Right renal cortex interstitium (tissue), 3 donors: ENCODE data around the gene CORO2A. TPM values are rescaled to one million over a fixed set of nuclear protein-coding genes. Genes with fewer than 3 reads are reported as not detected.

ENCODE experiments used
- DNase-seq, 3 donors: peaks; one replicate each; pipeline ENCODE4 v3.0.0-alpha.2; 2013; ENCODE audit warnings: low read depth in 3 of 3, low spot score in 2 of 3
- polyA plus RNA-seq, 3 donors: library from polyadenylated mRNA; unstranded; fragments of 120-200 nt; gene quantifications; one replicate each; pipeline ENCODE4 v1.2.1, GENCODE V29; 2013; ENCODE audit not compliant: insufficient read length in 3 of 3

CORO2A gene
- polyA plus RNA-seq, 3 donors = 1.7 to 2.9 (median 2.1) TPM

DNA sequence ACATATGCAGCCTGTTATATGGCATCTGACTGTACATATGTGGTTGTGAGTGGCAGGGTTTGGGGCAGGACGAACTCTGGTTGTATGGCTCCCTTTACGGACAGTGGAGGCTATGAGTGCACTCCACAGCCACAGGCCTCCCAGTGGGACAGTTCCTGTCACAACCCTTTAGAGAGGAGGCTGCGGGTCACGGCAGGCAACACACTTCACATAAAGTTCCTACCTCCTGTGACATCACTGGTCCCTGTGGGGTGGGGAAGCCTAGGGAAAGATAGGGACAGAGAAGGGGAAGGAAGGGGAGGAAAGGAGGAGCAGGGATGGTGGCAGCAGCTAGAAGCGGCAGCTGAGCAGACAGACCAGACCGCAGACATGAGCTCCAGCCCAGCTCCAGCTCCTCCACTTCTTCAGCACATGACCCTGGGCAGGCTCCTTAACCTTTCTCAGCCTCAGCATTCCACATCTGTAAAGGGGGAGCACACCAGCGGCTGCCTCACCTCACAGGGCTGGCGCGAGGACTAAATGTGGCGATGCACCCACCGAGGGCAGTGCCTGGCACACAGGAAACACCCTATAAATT, 27.4 kb upstream of the CORO2A start:
- no peak for DNase-seq

DNA sequence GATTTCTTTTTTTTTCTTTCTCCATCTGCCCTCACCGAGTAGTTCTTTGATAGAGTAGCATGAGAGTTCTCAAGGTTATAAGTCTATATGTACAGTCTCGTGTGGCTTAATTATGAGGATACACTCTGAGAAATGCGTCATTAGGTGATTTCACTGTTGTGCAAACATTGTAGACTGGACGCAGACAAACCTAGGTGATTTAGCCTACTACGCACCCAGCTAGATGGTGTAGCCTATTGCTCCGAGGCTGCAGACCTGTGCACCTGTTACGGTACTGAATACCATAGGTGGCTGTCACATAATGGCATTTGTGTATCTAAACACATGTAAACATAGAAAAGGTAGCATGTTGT, 26.9 kb upstream of the CORO2A start:
- DNase-seq = no peak

DNA sequence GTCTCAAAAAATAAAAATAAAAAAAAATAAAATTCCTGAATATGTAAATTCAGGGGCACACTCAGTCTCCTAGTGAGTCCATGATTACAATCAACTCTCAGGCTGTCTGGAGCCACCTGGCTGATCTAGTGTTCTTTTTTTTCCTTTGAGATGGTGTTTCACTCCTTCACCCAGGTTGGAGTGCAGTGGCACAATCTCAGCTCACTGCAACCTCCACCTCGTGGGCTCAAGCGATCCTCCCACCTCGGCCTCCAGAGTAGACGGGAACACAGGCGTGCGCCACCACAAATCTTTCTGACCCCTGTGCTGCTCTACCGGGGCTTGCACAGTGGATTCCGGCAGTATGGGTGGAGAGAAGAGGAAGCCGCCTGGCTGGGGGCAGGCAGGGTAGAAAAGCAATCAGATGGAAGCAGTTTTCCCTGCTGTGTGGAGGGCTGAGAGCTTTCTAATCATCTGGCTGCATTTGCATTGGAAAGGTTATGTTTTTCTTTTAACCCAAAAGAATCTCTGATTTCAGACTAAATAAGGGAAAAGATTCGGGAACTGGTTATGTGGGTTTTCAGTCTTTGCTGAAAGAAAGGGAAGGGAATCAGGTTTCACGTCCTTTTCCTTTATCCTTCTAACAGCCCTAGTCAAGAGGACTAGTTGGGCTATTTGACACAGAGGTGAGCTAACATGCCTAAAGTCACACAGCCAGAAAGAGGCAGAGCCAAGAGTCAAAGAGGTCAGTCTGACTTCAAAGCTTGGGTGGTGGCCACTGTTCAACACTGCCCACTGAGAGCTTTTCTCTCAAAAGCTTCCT, 26.3 kb upstream of the CORO2A start:
- DNase-seq = no peak

DNA sequence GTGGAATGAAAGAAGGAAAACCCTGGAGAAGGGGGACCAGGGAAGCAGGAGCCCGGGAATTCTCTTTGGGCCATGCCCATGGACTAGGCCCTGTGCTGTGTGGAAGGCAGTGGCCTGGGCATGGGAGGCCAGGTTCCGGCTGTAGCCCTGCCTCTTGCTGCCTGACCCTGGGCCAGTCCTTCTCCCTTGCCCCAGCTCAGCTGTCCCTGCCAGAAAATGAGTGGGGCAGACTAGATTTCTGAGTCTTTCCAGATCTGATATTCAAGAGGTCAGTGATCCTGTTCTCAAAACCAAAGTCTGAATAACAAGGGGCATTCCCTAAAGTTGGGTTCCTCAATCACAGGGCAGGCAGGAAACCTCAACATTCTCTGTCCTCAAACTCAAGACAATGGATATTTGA, 24.8 kb upstream of the CORO2A start:
- no peak for DNase-seq

DNA sequence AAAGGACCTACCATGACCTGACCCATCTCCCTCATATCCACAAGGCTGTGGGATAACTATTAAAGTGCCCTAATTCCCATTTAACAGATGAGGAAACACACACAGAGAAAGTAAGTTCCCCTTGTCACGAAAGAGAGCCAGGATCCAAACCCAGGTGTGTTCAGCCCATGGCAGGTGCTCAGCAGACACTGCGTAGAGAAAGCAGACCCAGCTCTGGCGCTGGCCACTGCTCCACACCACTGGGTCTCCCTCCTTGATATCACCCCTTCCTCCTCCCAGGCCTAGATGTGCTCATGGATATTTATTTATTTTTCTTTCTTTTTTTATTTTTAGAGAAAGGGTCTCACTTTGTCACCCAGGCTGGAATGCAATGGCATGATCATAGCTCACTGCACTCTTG, 24.0 kb upstream of the CORO2A start:
- no peak for DNase-seq

DNA sequence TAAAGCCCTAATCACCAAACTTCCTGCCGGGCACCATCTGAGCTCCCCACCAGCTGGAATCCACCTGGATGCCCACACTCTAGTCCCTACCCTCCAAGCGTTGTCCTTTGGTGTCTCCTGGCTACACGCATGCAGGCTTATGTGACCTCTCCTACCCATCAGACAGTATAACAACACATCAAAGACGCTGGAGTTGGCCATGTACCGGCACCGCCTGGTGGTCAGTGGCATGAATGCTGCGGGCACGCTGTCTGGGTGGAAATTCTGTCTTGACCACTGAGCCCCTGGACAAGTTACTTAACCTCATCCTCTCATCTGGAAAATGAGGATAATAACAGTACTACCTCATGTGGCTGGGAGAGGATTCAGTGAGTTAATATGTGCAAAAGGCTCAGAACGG, 23.4 kb upstream of the CORO2A start:
- DNase-seq = no peak

DNA sequence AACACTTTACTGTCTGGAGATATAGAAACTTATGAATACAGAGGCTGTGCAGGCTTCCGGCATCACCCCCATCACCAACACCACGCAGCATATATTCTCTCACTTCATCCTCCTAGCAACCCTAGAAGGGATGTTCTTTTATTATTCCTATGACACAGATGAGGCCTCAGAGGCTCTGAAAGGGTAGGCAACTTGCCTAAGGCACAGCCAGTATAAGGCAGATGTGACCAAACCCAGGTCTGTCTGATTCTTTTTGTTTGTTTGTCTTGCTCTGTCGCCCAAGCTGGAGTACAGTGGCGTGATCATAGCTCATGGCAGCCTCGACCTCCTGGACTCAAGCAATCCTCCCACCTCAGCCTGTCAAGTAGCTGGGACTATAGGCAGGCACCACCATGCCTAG, 22.8 kb upstream of the CORO2A start:
- no peak for DNase-seq

DNA sequence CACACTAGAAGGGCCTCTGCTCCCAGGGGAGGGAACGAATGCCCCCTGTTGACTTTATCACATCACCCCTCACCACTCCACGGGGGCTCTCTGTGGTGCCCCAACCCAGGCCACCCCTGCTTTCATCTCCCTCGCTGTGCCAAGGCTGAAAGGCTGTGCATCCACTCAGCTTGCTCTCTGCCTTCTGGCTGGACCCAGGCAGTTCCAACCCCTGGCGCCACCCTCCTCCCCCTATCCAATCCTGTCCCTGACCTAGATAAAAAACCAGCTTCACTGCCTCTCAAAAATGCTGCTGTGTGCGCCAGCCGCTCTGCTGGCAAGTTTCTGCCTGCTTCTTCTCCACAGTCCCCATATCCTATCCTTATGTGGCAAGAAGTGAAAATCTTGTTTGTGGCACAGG, 22.4 kb upstream of the CORO2A start:
- no peak for DNase-seq

DNA sequence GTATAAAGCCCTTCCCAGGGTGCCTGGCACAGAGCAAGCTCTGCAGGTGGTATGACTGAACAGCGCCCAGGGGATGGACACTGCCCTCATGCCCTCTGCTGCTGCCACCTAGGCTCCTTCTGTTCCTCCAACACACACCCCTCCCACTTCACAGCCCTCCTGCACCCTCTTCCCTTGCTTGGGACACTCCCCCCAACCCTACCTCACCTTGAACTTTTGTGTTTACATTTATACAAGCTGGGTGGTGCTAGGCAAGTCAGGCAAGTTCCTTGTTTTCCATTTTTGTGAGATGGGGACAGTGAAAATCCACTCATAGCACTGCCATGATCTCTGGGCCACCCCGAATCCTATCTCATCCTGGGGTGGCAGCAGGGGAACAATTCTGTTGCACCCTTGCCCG, 18.8 kb upstream of the CORO2A start:
- DNase-seq = no peak

DNA sequence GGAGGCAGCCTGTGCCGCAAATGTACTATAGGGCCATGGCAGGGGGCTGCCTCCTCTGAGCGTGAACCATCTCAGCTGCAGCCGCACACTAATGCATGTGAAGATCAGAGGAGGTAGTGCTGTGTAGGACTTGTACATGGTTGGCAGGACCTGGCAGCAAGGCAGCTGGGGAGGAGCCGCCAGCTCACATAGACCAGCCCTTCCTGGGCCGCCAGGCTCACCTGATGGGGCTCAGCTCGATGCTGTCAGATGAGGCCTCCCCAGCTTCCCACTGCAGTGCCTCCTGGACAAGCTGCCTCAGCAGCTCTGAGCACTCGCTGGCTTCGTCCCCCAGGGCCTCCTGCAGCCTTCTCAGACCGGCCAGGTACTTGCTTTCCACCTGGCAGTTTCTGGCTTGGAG, 18.0 kb upstream of the CORO2A start:
- no peak for DNase-seq

DNA sequence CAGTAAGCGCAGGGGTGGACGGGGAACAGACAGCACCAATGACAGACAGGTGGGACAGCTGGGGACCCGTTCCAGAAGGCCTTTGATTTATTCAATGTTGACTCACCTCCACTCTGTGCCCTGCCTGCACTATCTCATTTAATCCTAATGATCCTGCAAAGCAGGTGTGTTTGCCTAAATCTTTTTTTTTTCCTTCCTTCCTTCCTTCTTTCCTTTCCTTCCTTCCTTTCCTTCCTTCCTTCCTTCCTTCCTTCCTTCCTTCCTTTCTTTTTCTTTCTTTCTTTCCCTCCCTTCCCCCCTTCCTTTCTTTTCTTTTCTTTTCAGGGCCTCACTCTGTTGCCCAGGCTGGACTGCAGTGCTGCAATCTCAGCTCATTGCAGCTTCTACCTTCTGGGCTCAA, 17.1 kb upstream of the CORO2A start:
- DNase-seq = no peak

DNA sequence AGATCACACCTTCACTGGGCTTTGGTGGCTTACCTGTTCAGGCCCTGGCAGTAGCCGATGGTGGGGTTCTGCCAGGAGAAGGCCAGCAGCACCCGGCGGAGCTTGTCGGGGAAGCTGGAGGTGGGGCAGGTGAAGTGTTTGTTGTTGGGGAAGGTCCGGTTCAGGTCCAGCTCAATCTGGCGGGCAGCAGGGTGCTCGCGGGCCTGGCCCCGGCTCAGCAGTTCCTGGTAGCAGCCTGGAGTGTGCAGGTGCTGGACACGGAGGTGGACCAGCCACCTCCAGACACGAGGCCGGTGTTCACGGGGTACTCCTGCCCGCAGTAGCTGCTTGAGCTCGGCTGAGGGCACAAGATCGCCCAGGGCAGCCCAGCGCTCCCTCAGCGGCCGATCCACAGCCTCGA, 16.2 kb upstream of the CORO2A start:
- DNase-seq = no peak

DNA sequence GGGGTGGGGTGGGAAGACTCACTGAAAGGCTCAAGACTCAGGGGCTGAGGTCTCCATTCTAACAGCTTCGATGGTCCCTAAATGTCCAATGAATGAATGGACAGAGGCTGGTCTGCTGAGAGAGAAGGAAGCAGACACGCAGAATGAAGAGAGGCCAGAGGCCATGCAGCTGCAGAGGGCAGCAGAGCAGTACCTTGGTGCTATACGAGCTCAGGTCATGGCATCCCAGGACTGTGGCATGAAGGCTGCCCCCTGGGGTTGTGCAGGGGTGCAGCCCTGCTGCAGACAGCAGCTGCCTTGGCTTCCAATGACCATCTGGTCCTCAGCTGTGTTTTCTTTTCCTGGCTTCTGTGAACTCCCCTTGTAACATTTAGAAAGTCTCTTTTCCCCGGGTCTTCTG, 15.2 kb upstream of the CORO2A start:
- no peak for DNase-seq

DNA sequence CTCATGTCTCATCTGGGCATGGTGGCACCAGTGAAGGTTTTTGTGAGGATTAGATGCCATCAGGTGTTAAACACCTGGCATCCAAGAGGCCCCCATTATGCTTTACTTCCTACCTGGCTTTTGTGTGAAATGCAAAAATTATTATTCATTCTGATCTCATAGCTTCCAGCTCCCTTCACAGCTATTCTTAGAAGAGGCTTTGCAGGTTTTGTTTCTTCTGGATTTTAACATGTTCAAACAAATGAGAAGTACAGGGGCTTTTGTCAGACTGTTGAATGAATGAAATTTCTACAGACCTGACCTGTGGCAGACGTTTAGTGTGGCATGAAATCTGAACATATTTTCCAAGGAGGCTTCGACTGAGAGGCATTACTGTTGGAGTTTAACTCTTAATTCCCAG, 14.3 kb upstream of the CORO2A start:
- no peak for DNase-seq

DNA sequence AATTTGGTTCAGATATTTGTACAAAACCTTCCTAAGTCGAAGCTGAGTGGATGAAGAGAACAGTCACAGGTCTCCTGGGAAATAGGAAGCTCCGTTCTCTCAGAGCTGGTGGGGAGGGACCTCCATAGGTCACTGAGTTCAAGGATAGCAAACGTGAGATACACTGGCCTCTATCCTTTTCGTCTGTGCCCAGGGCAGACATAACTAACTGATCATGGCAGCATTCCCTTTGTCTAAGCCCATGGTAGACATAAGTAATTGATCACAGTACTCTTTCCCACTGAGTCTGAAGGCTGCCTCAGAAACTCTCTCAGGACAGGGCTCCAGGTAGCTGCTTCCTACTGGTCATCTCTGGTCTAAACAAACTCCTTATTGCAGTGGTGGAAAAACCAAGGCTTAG, 12.3 kb upstream of the CORO2A start:
- no peak for DNase-seq

DNA sequence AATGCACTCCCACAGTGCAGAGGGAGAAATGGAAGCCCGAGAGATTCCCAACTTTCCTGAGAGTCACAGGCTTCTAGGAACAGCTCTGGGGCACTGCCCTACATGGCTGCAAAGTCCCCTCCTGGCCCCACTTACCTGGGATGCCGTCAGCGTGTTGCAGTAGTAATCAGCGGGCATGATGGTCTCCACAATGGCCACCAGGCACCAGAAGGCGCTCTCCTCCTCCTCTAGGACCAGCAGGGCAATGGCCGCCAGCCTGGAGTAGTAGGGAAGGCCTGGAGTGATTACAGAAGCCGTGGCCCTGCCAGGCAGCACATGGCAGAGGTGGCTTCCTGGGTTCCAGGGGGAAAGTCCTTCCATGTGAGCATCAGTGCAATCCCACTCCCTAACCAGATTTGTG, 10.7 kb upstream of the CORO2A start:
- no peak for DNase-seq

DNA sequence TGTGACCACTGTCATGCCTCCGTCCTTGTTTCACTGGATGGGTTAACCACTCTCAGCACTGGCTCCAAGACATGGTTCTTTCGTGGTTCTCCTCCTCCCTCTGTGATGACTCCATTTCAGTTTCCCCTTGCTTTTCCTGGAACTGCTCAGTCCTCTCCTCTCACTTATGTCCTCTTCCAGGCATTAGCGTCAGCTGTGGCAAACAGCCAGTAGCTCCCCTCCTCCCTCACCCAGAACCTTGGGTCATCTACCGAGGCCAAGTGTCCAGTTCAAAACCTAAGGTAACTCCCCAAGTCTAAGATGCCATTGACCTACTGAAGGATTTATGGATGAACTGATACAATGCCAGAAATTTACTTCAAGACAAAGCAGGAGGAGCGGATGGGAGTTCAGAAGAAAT, 9.8 kb upstream of the CORO2A start:
- DNase-seq = no peak

DNA sequence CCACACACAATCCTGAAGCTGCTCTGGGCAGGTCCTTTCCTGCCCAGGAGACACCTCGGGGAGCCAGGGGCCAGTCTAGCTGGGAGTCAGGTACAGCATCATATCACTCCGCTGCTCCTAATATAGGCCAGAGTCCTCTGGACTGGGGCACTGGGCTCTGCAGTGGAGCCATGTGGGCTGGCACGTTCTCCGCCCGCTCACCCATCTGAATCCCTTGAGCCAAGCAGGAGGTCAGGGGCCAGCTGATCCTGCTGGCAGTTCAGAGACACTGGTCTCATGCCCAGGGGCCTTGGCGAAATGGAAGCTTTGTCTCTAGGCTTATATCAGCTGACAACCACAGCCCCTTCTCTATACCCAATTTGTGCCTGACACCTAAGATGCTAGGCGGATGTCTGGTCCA, 9.3 kb upstream of the CORO2A start:
- no peak for DNase-seq

DNA sequence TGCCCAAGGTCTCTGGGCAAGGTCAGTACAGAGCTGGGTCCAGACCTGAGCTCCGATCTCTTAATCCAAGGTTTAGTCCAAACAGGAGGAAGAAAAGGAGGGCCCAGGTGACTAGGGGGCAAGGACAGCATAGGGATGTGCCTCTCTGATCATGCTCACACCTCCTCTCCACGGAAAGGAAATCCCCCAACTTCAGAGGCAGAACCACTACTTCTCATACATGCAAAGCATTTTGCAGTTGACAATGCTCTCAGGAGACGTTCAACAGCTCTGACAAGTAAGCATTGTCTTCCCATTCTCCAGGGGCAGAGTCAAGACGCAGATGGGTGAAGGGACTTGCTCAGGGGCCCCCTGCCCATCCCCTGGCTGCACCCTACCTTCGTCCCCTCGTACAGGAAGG, 8.7 kb upstream of the CORO2A start:
- no peak for DNase-seq

DNA sequence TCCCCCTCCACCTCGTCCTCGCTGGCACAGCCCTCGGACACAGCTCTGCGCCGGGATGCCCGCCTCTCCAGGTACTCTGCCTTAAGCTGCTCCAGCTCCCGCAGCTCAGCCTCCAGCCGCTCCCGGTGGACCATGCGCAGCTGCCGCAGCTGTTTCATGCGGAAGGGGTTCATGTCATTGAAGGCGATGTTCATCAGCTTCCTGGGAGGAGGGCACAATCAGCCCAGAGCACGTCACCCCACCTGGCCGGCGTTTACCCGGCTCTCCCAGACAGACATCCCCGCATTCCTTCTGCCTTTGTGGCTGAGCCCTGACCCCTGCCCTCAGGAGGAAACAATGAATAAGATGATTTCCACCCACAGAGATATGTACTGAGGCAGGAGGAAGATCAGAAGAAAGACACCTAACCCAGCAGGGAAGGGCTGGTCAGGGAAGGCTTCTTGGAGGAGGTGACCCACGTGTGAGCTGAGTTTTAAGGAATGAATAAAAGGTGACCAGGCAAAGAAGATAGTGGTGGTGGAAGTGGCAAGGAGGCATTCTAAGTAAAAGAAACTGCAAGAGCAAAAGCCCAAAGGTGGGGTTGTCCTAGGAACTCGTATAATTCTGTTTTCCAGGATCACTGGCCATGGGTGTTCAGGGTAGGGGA, 7.1 kb upstream of the CORO2A start:
- DNase-seq = no peak

DNA sequence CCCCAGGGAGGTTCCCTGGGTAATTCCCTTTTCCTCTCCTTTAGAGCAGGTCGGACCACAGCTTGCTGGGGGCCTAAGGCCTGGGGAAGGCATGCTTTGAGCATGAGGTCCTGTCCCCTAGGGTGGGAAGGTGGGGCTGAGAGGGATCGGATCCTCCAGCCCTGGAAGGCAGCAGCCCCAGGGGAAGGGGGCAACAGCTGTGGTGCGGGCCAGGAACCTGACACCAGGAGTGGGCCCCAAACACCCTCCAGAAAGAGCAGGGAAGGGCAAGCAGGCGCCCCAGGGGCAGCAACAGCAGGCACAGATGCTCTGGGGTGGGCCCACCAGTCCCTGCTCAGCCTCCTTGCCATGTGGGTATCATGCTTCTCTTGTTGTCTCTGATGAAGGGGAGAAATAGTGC, 3.2 kb upstream of the CORO2A start:
- no peak for DNase-seq

DNA sequence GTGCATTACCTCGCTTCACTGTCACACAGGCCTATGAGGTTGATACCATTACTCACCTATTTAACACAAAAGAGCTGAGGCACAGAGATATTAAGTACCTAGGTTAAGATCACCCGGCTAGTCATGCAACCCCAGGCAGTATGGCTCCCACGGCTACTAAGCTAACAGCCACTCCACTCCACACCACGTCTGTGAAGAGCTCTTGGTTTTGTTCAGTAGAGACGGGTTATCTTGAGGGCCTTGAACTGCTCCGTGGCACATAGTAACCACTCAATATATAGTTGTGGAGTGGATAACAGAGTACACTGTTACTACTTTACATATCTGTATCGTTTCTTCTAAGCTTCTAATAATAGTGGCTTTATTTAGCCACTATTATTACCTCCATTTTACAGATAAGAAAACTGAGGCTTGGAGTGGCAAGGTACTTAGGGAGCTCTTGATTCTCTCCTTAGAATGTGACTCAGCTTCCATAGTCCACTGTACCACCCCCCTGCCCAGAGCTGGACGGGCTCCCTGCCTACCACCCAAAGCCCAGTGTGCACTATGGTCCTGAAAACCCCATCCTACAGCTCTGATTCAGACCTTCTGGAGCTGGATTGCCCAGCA, 1.0 kb upstream of the CORO2A start:
- no peak for DNase-seq
